GM12801 (cell line): ENCODE data around the gene PCARE.

ENCODE experiments used
- CTCF ChIP-seq: IDR thresholded peaks from one replicate; pipeline ENCODE4 v1.5.1; 2011; ENCODE audit warnings: control low read depth; ENCODE audit not compliant: insufficient read length; ENCODE audit errors: extremely low read depth

Gene PCARE

GRCh38 chr2:29065068-29065811 lies 9.1 kb downstream of the PCARE start:
- TF ChIP-seq CTCF: no peak

- TF ChIP-seq CTCF: no peak
Observed at GRCh38 chr2:29064746-29065067, 9.6 kb downstream of the PCARE start.

- no peak for TF ChIP-seq CTCF
Observed at GRCh38 chr2:29064346-29064715, 10.0 kb downstream of the PCARE start.

GRCh38 chr2:29063646-29064345 lies 10.5 kb downstream of the PCARE start:
- no peak for TF ChIP-seq CTCF

- no peak for TF ChIP-seq CTCF
Observed at GRCh38 chr2:29063056-29063455, 11.3 kb downstream of the PCARE start.

- TF ChIP-seq CTCF: no peak
Observed at GRCh38 chr2:29062371-29062770, 12.0 kb downstream of the PCARE start.

GRCh38 chr2:29061616-29062015 lies 12.7 kb downstream of the PCARE start:
- no peak for TF ChIP-seq CTCF
